Ishikawa (cell line): ENCODE measurements around the gene VPS25.

Experiments
- CEBPB ChIP-seq: IDR thresholded peaks from 2 replicates; pipeline ENCODE4 v1.6.1; 2012
- CREB1 ChIP-seq: IDR thresholded peaks from 2 replicates; pipeline ENCODE4 v1.6.1; 2012; ENCODE audit warnings: low read depth
- EGR1 ChIP-seq: IDR thresholded peaks from 2 replicates; pipeline ENCODE4 v1.6.1; 2012
- EP300 ChIP-seq: IDR thresholded peaks from 2 replicates; pipeline ENCODE4 v1.6.1; 2012; ENCODE audit warnings: borderline replicate concordance
- FOXM1 ChIP-seq: IDR thresholded peaks from 2 replicates; pipeline ENCODE4 v1.6.1; 2012; ENCODE audit warnings: low read depth, borderline replicate concordance
- MAX ChIP-seq: IDR thresholded peaks from 2 replicates; pipeline ENCODE4 v1.6.1; 2012
- NFIC ChIP-seq: IDR thresholded peaks from 2 replicates; pipeline ENCODE4 v1.6.1; 2012
- RAD21 ChIP-seq: IDR thresholded peaks from 2 replicates; pipeline ENCODE4 v1.6.1; 2012; ENCODE audit warnings: low read depth
- REST ChIP-seq: IDR thresholded peaks from 2 replicates; pipeline ENCODE4 v1.6.1; 2012; ENCODE audit warnings: low read depth, mild to moderate bottlenecking
- TAF1 ChIP-seq: IDR thresholded peaks from 2 replicates; pipeline ENCODE4 v1.6.1; 2012; ENCODE audit warnings: low read depth, mild to moderate bottlenecking
- TCF12 ChIP-seq: IDR thresholded peaks from 2 replicates; pipeline ENCODE4 v1.6.1; 2012; ENCODE audit warnings: low read depth
- TEAD4 ChIP-seq: IDR thresholded peaks from 2 replicates; pipeline ENCODE4 v1.6.1; 2012
- USF1 ChIP-seq: IDR thresholded peaks from 2 replicates; pipeline ENCODE4 v1.6.1; 2012
- YY1 ChIP-seq: IDR thresholded peaks from 2 replicates; pipeline ENCODE4 v1.6.1; 2012; ENCODE audit warnings: low read depth
- ZBTB7A ChIP-seq: IDR thresholded peaks from 2 replicates; pipeline ENCODE4 v1.6.1; 2012; ENCODE audit warnings: low read depth

Gene VPS25

GRCh38 chr17:42744283-42744805 lies 28.9 kb upstream of the VPS25 start:
- peak; percentile 86 for TF ChIP-seq MAX
- no peak for TF ChIP-seq CREB1
- no peak for TF ChIP-seq REST
- no peak; the same call in 1 of the 2 replicates for TF ChIP-seq EGR1
- no peak for TF ChIP-seq RAD21
- TF ChIP-seq USF1 = peak; percentile 49; the same call in 1 of the 2 replicates
- 0 out of 2 replicates have a peak, but pooled peaks have one; percentile 23 for TF ChIP-seq TAF1

- TF ChIP-seq TEAD4 = no peak
- peak; percentile 100 for TF ChIP-seq MAX
- TF ChIP-seq NFIC = no peak
- no peak for TF ChIP-seq CREB1
- TF ChIP-seq EGR1 = no peak
- no peak for TF ChIP-seq CEBPB
- no peak for TF ChIP-seq REST
- TF ChIP-seq RAD21 = no peak
- TF ChIP-seq TAF1 = no peak; the same call in 1 of the 2 replicates
- TF ChIP-seq EP300 = no peak
- TF ChIP-seq TCF12 = peak; percentile 58; the same call in 1 of the 2 replicates
- no peak; the same call in 1 of the 2 replicates for TF ChIP-seq USF1
- TF ChIP-seq YY1 = peak; percentile 46; the same call in 1 of the 2 replicates
- peak; percentile 84 for TF ChIP-seq ZBTB7A
- no peak for TF ChIP-seq FOXM1
Observed at GRCh38 chr17:42744806-42745617, 28.2 kb upstream of the VPS25 start, which contains the start of gene EZH1. Gene EZH1 (minus strand): TSS chr17:42745040. CDS start chr17:42728941, 16,099 bp downstream.

- no peak for TF ChIP-seq CEBPB
- TF ChIP-seq YY1 = no peak
- TF ChIP-seq CREB1 = no peak
- TF ChIP-seq EP300 = no peak
- TF ChIP-seq FOXM1 = no peak
- TF ChIP-seq USF1 = no peak
- TF ChIP-seq EGR1 = no peak
- TF ChIP-seq MAX = no peak
Observed at GRCh38 chr17:42748202-42748907, 24.9 kb upstream of the VPS25 start.

GRCh38 chr17:42748908-42749798 lies 24.1 kb upstream of the VPS25 start:
- no peak for TF ChIP-seq ZBTB7A
- TF ChIP-seq FOXM1 = no peak
- no peak for TF ChIP-seq MAX
- no peak for TF ChIP-seq EP300
- TF ChIP-seq TEAD4 = no peak
- no peak for TF ChIP-seq CEBPB
- TF ChIP-seq TCF12 = no peak
- no peak for TF ChIP-seq USF1
- no peak for TF ChIP-seq NFIC
- no peak for TF ChIP-seq EGR1
- TF ChIP-seq YY1 = no peak
- TF ChIP-seq RAD21 = no peak
- TF ChIP-seq REST = no peak
- TF ChIP-seq TAF1 = no peak
- TF ChIP-seq CREB1 = no peak
